HepG2 (cell line): ENCODE data around the gene CKM. TPM values are rescaled to one million over a fixed set of nuclear protein-coding genes. Genes with fewer than 3 reads are reported as not detected.

Source experiments
- ATAC-seq: fragments of 200-7000 bp; cut with Tn5 transposase; 3 replicates; pipeline ENCODE4 v1.9.1; 2020; ENCODE audit warnings: mild to moderate bottlenecking, moderate library complexity
- BruUV-seq: library from RNA; stranded (reverse); fragments of 400-500 nt; replicated peaks from 2 replicates; lab custom pipeline; 2021; lab: Mats Ljungman, UMichigan
- CTCF ChIA-PET: fragments of 300-600 bp; formaldehyde crosslinking; extraction: SDS; loops from one replicate; lab custom pipeline; 2021; ENCODE audit warnings: low total read pairs, inconsistent platforms, low intra/inter-chr PET ratio; lab: Yijun Ruan, JAX
- POLR2A ChIA-PET: fragments of 350-600 bp; sonication (Branson Sonifier 250); formaldehyde crosslinking; loops from one replicate; lab custom pipeline; 2020; ENCODE audit warnings: antibody characterized with exemption, inconsistent platforms; lab: Yijun Ruan, JAX
- DNase-seq: peaks from one replicate; pipeline ENCODE4 v3.0.0-alpha.2; 2015; ENCODE audit warnings: low spot score
- FAIRE-seq: peaks from 3 replicates; lab custom pipeline; 2011; peaks lifted over from hg19 to GRCh38; lab: Jason Lieb, UNC
- H2AFZ ChIP-seq: one replicate; pipeline ENCODE4 v1.6.1; 2011; ENCODE audit warnings: low read length, inconsistent platforms
- H3K27ac ChIP-seq: fragments of 300-600 bp; 3 replicates; pipeline ENCODE4 v1.8.0; 2011; ENCODE audit warnings: mixed run types, mild to moderate bottlenecking, mixed read lengths, low read length, inconsistent platforms; ENCODE audit not compliant: insufficient read depth; ENCODE audit errors: extremely low read length
- H3K27me3 ChIP-seq, 2 experiments: fragments of 200-600 bp in 1 of 2; 2 replicates in 1 of 2; 3 replicates in 1 of 2; pipeline versions ENCODE4 v1.6.0 to v1.8.0; 2011; ENCODE audit warnings: low read length in 2 of 2, mild to moderate bottlenecking in 2 of 2, moderate library complexity in 2 of 2, inconsistent platforms in 1 of 2; ENCODE audit not compliant: insufficient read depth in 2 of 2, control insufficient read depth in 1 of 2
- H3K36me3 ChIP-seq, 2 experiments: fragments of 200-600 bp in 1 of 2; replicated peaks in 1 of 2; 2 replicates in 1 of 2; 3 replicates in 1 of 2; pipeline versions ENCODE4 v1.5.1 to v1.8.0; 2011; ENCODE audit warnings: low read length in 2 of 2, inconsistent platforms in 1 of 2; ENCODE audit not compliant: insufficient read depth in 2 of 2, control insufficient read depth in 1 of 2
- H3K4me1 ChIP-seq: 2 replicates; pipeline ENCODE4 v1.5.1; 2012; ENCODE audit warnings: low read length, inconsistent platforms; ENCODE audit not compliant: insufficient read depth
- H3K4me2 ChIP-seq: 2 replicates; pipeline ENCODE4 v1.6.0; 2011; ENCODE audit warnings: low read depth, low read length, inconsistent platforms
- H3K4me3 ChIP-seq, 3 experiments: fragments of 200-600 bp in 1 of 3; sonication (generic), shearing (Covaris generic) in 1 of 3; replicated peaks in 1 of 3; 2 replicates each; pipeline ENCODE4 v1.5.1; 2011 to 2016; ENCODE audit warnings: low read length in 3 of 3, inconsistent platforms in 2 of 3, low read depth in 2 of 3, mild to moderate bottlenecking in 2 of 3, control low read depth in 1 of 3, mixed read lengths in 1 of 3; ENCODE audit not compliant: insufficient read depth in 1 of 3
- H3K79me2 ChIP-seq: one replicate; pipeline ENCODE4 v1.6.1; 2011; ENCODE audit warnings: low read length, inconsistent platforms; ENCODE audit not compliant: insufficient read depth
- H3K9ac ChIP-seq: 2 replicates; pipeline ENCODE4 v1.6.0; 2011; ENCODE audit warnings: mild to moderate bottlenecking, low read depth, low read length, inconsistent platforms; ENCODE audit not compliant: insufficient read depth
- H3K9me3 ChIP-seq: 2 replicates; pipeline ENCODE4 v1.5.1; 2012; ENCODE audit warnings: mild to moderate bottlenecking, low read length
- H4K20me1 ChIP-seq: 2 replicates; pipeline ENCODE4 v1.6.0; 2011; ENCODE audit warnings: inconsistent platforms, mild to moderate bottlenecking, low read length, moderate library complexity; ENCODE audit not compliant: insufficient read depth
- GZF1 ChIP-seq: sonication (generic); formaldehyde crosslinking; IDR thresholded peaks from 2 replicates; pipeline ENCODE4 v1.5.1; 2020; ENCODE audit warnings: mild to moderate bottlenecking, missing genetic modification reagents
- HNRNPUL1 ChIP-seq: fragments of 200-400 bp; formaldehyde crosslinking; IDR thresholded peaks from 2 replicates; pipeline ENCODE4 v1.6.1; 2017; ENCODE audit warnings: low read depth, mild to moderate bottlenecking, low read length, moderate library complexity
- TGIF2 ChIP-seq: IDR thresholded peaks from 2 replicates; pipeline ENCODE4 v1.6.1; 2016; ENCODE audit warnings: control low read depth, missing compliant biosample characterization
- ZNF569 ChIP-seq: sonication (generic); formaldehyde crosslinking; IDR thresholded peaks from 2 replicates; pipeline ENCODE4 v1.5.0; 2020; ENCODE audit warnings: mild to moderate bottlenecking, missing genetic modification reagents, moderate library complexity, borderline replicate concordance
- ZNF768 ChIP-seq: sonication (generic); formaldehyde crosslinking; IDR thresholded peaks from 2 replicates; pipeline ENCODE4 v1.4.0; 2020; ENCODE audit warnings: missing genetic modification reagents
- WGBS: methylation state at CpG from one replicate; pipeline ENCODE4 v1.1.6; 2017; ENCODE audit warnings: low lambda C conversion rate; 5-methylcytosine and 5-hydroxymethylcytosine counted together
- in situ Hi-C: cut with HindIII; loops from 2 replicates; pipeline ENCODE4 v1.10.0; 2017; ENCODE audit warnings: low pct_unique_long_range_greater_than_20kb; ENCODE audit not compliant: extremely low pct_ligation_motif_present
- intact Hi-C: fragments of 100-400 bp; cut with micrococcal nuclease; formaldehyde crosslinking; loops from one replicate; pipeline ENCODE4 v1.10.0; 2022; ENCODE audit not compliant: unreplicated experiment
- polyA plus RNA-seq, 8 experiments: library from polyadenylated mRNA; depleted of rRNA in 3 of 8; stranded (reverse) in 7 of 8; unstranded in 1 of 8; fragments of >200 nt; fragmentation: Illumina TruSeq in 4 of 8; extraction: Trizol in 4 of 8; gene quantifications; 2 replicates each; pipeline versions ENCODE4 v1.2.1 to v1.2.3, GENCODE V29; 2011 to 2016; ENCODE audit warnings: low read depth in 4 of 8, missing spikeins in 1 of 8, mixed read lengths in 1 of 8; ENCODE audit not compliant: insufficient read depth in 1 of 8
- total RNA-seq, 5 experiments: library from RNA; depleted of rRNA; stranded (reverse); fragments of >200 nt; fragmentation: Illumina TruSeq; extraction: Trizol; gene quantifications; 2 replicates each; pipeline ENCODE4 v1.2.3, GENCODE V29; 2016; ENCODE audit warnings: low read depth in 1 of 5
- TF ChIP-seq, protein P1 (sequence below): sonication (generic); formaldehyde crosslinking; IDR thresholded peaks from 2 replicates; pipeline ENCODE4 v1.4.0; 2020; ENCODE audit warnings: low read depth, mild to moderate bottlenecking, missing genetic modification reagents

CKM gene
- total and polyA plus RNA-seq, 2 of the 13 experiments (the other 11 are each of a cell fraction or from before 2014, with no cell fraction given): 0.54 to 0.80 TPM

DNA sequence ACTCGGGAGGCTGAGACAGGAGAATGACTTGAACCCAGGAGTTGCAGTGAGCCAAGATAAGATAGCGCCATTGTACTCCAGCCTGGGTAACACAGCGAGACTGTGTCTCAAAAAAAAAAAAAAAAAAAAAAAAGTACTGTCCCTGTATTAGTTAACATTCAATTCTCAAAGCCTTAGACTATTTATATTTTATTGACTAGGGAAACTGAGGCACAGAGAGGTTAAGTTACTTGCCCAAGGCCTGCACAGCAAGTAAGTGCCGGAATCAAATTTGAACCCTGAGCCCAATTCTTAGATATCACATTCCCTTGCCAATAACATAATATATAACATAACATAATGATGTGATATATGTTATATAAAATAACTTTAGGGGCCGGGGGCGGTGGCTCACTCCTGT, 17.0 kb upstream of the CKM start:
- intact Hi-C loops: loop anchor here (2.0 kb wide), 2 partner anchors 89 to 175 kb away; partner anchors contain the start of gene MARK4
- no TSS peak for BruUV-seq
- POLR2A ChIA-PET: no interaction called here

DNA sequence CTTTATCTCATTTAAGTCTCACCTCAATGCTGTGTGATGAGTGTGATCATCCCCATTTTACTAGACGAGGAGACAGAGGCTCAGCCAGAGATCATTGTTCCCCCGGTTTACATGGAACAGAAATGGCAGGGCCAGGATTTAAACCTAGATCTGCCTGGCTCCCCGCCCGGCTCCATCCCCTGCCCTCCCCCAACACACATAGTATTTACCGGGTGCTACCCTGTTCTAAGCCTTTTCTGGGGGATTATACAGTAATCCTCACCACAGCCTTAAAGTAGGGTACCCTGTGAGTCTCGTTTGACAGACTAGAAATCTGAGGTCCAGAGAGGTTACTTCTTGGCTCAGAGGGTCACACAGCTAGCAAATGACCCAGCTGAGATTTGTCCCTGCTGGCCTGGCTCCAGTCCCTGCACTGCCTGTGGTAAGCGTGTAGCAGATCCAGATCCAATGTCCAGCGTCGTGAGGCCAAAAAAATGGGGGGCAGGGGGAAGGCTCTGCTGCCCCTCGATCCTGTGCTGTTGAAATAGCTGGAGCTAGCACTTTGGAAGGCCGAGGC, 14.1 kb upstream of the CKM start:
- ChIA-PET POLR2A (interaction anchor here (0.6 kb wide), 1 partner anchor 135 kb away, joined by 4 read pairs; no protein-coding TSS in a partner anchor), CTCF (no interaction called here)
- Histone ChIP-seq H4K20me1 (no peaks in the 10 kb centered on the region), H2AFZ (no peak overlapping the region), H3K27ac (no peak overlapping the region), H3K4me3 (no peak overlapping the region), H3K79me2 (no peaks in the 10 kb centered on the region), H3K9ac (no peak overlapping the region), H3K36me3 (no peaks in the 10 kb centered on the region), H3K4me2 (no peak overlapping the region), H3K27me3 (peaks cover 4 to 21% of the 10 kb centered on the region in 2 experiments; a peak in 4 of 5 replicates), H3K9me3 (no peaks in the 10 kb centered on the region), H3K4me1 (peaks cover 40% of the 10 kb centered on the region)
- ATAC-seq (no peak), DNase-seq (no peak), FAIRE-seq (no peak)
- 18% methylated on average over 10 of the region's 11 CpGs for WGBS
- in situ Hi-C loops (no loop called here), intact Hi-C loops (no loop called here)
- no peak for TF ChIP-seq ZNF569 (CRISPR knock-in tag)
- no peak for TF ChIP-seq GZF1 (CRISPR knock-in tag)
- TF ChIP-seq, protein P1, sequence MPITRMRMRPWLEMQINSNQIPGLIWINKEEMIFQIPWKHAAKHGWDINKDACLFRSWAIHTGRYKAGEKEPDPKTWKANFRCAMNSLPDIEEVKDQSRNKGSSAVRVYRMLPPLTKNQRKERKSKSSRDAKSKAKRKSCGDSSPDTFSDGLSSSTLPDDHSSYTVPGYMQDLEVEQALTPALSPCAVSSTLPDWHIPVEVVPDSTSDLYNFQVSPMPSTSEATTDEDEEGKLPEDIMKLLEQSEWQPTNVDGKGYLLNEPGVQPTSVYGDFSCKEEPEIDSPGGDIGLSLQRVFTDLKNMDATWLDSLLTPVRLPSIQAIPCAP (CRISPR knock-in tag): no peak
- TF ChIP-seq ZNF768 (CRISPR knock-in tag): peak; percentile 86
- no peak for TF ChIP-seq TGIF2
- no TSS peak for BruUV-seq

More for the DNA sequence above, 17.0 kb upstream of the CKM start:
- Histone ChIP-seq H3K27me3 (peaks cover 9 to 39% of the 10 kb centered on the region in 2 experiments; a peak in 4 of 5 replicates), H2AFZ (no peak overlapping the region), H3K9ac (no peak overlapping the region), H3K27ac (no peak overlapping the region), H3K36me3 (no peaks in the 10 kb centered on the region), H3K4me2 (no peak overlapping the region), H3K79me2 (no peaks in the 10 kb centered on the region), H3K4me1 (peaks cover 25% of the 10 kb centered on the region), H3K9me3 (no peaks in the 10 kb centered on the region), H3K4me3 (no peak overlapping the region), H4K20me1 (no peaks in the 10 kb centered on the region)
- no peak for TF ChIP-seq HNRNPUL1
- in situ Hi-C loops: loop anchor here (5.0 to 10.0 kb wide), 2 partner anchors 87 to 135 kb away; partner anchors contain the start of gene MARK4
- DNase-seq (no peak), FAIRE-seq (no peak), ATAC-seq (no peak)
- 63% methylated on average over 6 of the region's 6 CpGs for WGBS
- CTCF ChIA-PET: interaction anchor here (2.9 kb wide), 1 partner anchor 139 kb away, joined by 18 read pairs; no protein-coding TSS in a partner anchor
